HCT116 (cell line): ENCODE data around the gene RIMS4. TPM values are rescaled to one million over a fixed set of nuclear protein-coding genes. Genes with fewer than 3 reads are reported as not detected.

Experiments
- ATAC-seq: fragments of 200-7000 bp; cut with Tn5 transposase; 2 replicates; pipeline ENCODE4 v1.9.1; 2020; ENCODE audit warnings: mild to moderate bottlenecking, moderate library complexity
- BruUV-seq: library from RNA; stranded (reverse); fragments of 400-500 nt; replicated peaks from 2 replicates; lab custom pipeline; 2021; lab: Mats Ljungman, UMichigan
- CTCF ChIA-PET: fragments of 300-600 bp; sonication (Branson Sonifier 250); formaldehyde crosslinking; loops from one replicate; lab custom pipeline; 2021; ENCODE audit warnings: antibody characterized with exemption; lab: Charles Lee
- POLR2A ChIA-PET: fragments of 300-600, 350-600 bp; sonication (Branson Sonifier 250); formaldehyde crosslinking; loops from one replicate; lab custom pipeline; 2021; ENCODE audit warnings: antibody characterized with exemption; lab: Charles Lee
- RAD21 ChIA-PET, 2 experiments: fragments of 300-600 bp; sonication (Branson Sonifier 250); formaldehyde crosslinking; loops; one replicate each; lab custom pipeline; 2023; ENCODE audit warnings: low total read pairs in 2 of 2; ENCODE audit not compliant: uncharacterized antibody in 2 of 2, unreplicated experiment in 2 of 2, low non-redundant PET in 1 of 2; lab: Charles Lee
- DNase-seq: peaks from one replicate; pipeline ENCODE4 v3.0.0-alpha.2; 2010; ENCODE audit warnings: low read depth, low spot score
- H2AFZ ChIP-seq: fragments of 200-600 bp; shearing (Covaris generic), sonication (generic); 2 replicates; pipeline ENCODE4 v1.6.1; 2017; ENCODE audit warnings: low read depth, mixed run types, mixed read lengths, antibody characterized with exemption, low read length; ENCODE audit not compliant: poor library complexity, severe bottlenecking
- H3K27ac ChIP-seq: 2 replicates; pipeline ENCODE4 v1.5.1; 2012; ENCODE audit warnings: low read depth, low read length
- H3K27me3 ChIP-seq: fragments of 200-600 bp; sonication (generic); 2 replicates; pipeline ENCODE4 v1.6.1; 2016; ENCODE audit warnings: mixed run types, low read length, mixed read lengths; ENCODE audit not compliant: insufficient read depth
- H3K36me3 ChIP-seq, 2 experiments: fragments of 200-500 bp in 1 of 2; fragments of 200-600 bp in 1 of 2; sonication (Bioruptor generic) in 1 of 2; sonication (generic) in 1 of 2; 2 replicates each; pipeline versions ENCODE4 v1.5.1 to v1.6.1; 2014 to 2016; ENCODE audit warnings: low read length in 2 of 2, inconsistent platforms in 1 of 2, mixed read lengths in 1 of 2, mixed run types in 1 of 2; ENCODE audit not compliant: insufficient read depth in 2 of 2, control insufficient read depth in 1 of 2
- H3K4me1 ChIP-seq, 2 experiments: fragments of 200-600 bp in 1 of 2; sonication (generic) in 1 of 2; 2 replicates each; pipeline versions ENCODE4 v1.5.1 to v1.6.1; 2012 to 2017; ENCODE audit warnings: low read length in 2 of 2, inconsistent platforms in 1 of 2, mild to moderate bottlenecking in 1 of 2, mixed read lengths in 1 of 2, mixed run types in 1 of 2, moderate library complexity in 1 of 2; ENCODE audit not compliant: insufficient read depth in 2 of 2, control insufficient read depth in 1 of 2
- H3K4me2 ChIP-seq: fragments of 200-600 bp; sonication (generic); 2 replicates; pipeline ENCODE4 v1.6.1; 2017; ENCODE audit warnings: mixed run types, low read length, mixed read lengths
- H3K4me3 ChIP-seq, 2 experiments: fragments of 200-600 bp in 1 of 2; sonication (generic) in 1 of 2; replicated peaks in 1 of 2; 2 replicates each; pipeline ENCODE4 v1.5.1; 2011 to 2016; ENCODE audit warnings: low read length in 2 of 2, control low read depth in 1 of 2, low read depth in 1 of 2, mild to moderate bottlenecking in 1 of 2, mixed read lengths in 1 of 2, mixed run types in 1 of 2
- H3K79me2 ChIP-seq: fragments of 200-600 bp; sonication (generic); 2 replicates; pipeline ENCODE4 v1.6.1; 2017; ENCODE audit warnings: mild to moderate bottlenecking, mixed run types, low read length, moderate library complexity, mixed read lengths; ENCODE audit not compliant: insufficient read depth
- H3K9ac ChIP-seq: fragments of 200-600 bp; sonication (generic); 2 replicates; pipeline ENCODE4 v1.6.1; 2016; ENCODE audit warnings: low read length, mixed read lengths
- H3K9me2 ChIP-seq: fragments of 200-600 bp; sonication (generic), shearing (Covaris generic); 2 replicates; pipeline ENCODE4 v1.6.1; 2017; ENCODE audit warnings: mixed run types, mild to moderate bottlenecking, moderate library complexity; ENCODE audit not compliant: insufficient read depth
- H3K9me3 ChIP-seq, 2 experiments: fragments of 200-500 bp in 1 of 2; fragments of 200-600 bp in 1 of 2; sonication (Bioruptor generic) in 1 of 2; sonication (generic) in 1 of 2; 2 replicates each; pipeline ENCODE4 v1.6.1; 2014 to 2017; ENCODE audit warnings: low read length in 2 of 2, mixed read lengths in 2 of 2, inconsistent platforms in 1 of 2, low read depth in 1 of 2, mild to moderate bottlenecking in 1 of 2, mixed run types in 1 of 2, moderate library complexity in 1 of 2; ENCODE audit not compliant: control insufficient read depth in 1 of 2, insufficient read depth in 1 of 2
- H4K20me1 ChIP-seq: fragments of 200-600 bp; sonication (generic), shearing (Covaris generic); 2 replicates; pipeline ENCODE4 v1.6.1; 2017; ENCODE audit warnings: mixed run types, mild to moderate bottlenecking, moderate library complexity; ENCODE audit not compliant: insufficient read depth
- EGR1 ChIP-seq: IDR thresholded peaks from 2 replicates; pipeline ENCODE4 v1.6.1; 2012; ENCODE audit warnings: low read depth
- EZH2 ChIP-seq: fragments of 200-600 bp; sonication (generic); IDR thresholded peaks from 2 replicates; pipeline ENCODE4 v1.6.1; 2017; ENCODE audit warnings: antibody characterized with exemption, mixed run types
- FOSL1 ChIP-seq: IDR thresholded peaks from 2 replicates; pipeline ENCODE4 v1.6.1; 2012; ENCODE audit warnings: low read depth
- RAD21 ChIP-seq: IDR thresholded peaks from 2 replicates; pipeline ENCODE4 v1.6.1; 2012; ENCODE audit warnings: low read depth, mild to moderate bottlenecking
- YY1 ChIP-seq: IDR thresholded peaks from 2 replicates; pipeline ENCODE4 v1.6.1; 2011; ENCODE audit warnings: low read length, low read depth, moderate library complexity, mild to moderate bottlenecking; ENCODE audit not compliant: insufficient replicate concordance; ENCODE audit errors: extremely low read depth
- intact Hi-C: fragments of 100-400 bp; cut with micrococcal nuclease; formaldehyde crosslinking; loops from 2 replicates; pipeline ENCODE4 v1.10.0; 2022
- total RNA-seq: library from RNA; stranded (reverse); gene quantifications from one replicate; pipeline ENCODE4 v1.2.1, GENCODE V29; 2021; ENCODE audit not compliant: unreplicated experiment
- TF ChIP-seq, protein P1 (sequence below): IDR thresholded peaks from 2 replicates; pipeline ENCODE4 v1.6.1; 2011; ENCODE audit warnings: mild to moderate bottlenecking, low read length, moderate library complexity; ENCODE audit not compliant: insufficient replicate concordance; ENCODE audit errors: extremely low read depth

RIMS4 gene
- total RNA-seq, 1 experiment from 2014 or later: 0.05 TPM

GRCh38 chr20:44836601-44837120 lies 26.3 kb upstream of the RIMS4 start:
- Histone ChIP-seq H4K20me1 (no peaks in the 10 kb centered on the region), H3K27ac (no peak overlapping the region), H3K9me3 (no peaks in the 10 kb centered on the region), H3K4me3 (no peak overlapping the region), H3K27me3 (peaks cover 30% of the 10 kb centered on the region; the same call in 1 of the 2 replicates), H3K9me2 (no peaks in the 10 kb centered on the region), H3K9ac (no peak overlapping the region), H3K4me1 (no peaks in the 10 kb centered on the region), H3K79me2 (no peaks in the 10 kb centered on the region), H3K36me3 (no peaks in the 10 kb centered on the region), H2AFZ (no peak overlapping the region), H3K4me2 (no peak overlapping the region)
- ChIA-PET POLR2A (no interaction called here), CTCF (no interaction called here), RAD21 (no interaction called here)
- intact Hi-C loops: no loop called here
- BruUV-seq: no TSS peak
- DNase-seq (no peak), ATAC-seq (no peak)
- TF ChIP-seq RAD21 (no peak), YY1 (no peak), FOSL1 (no peak)
- TF ChIP-seq, protein P1, sequence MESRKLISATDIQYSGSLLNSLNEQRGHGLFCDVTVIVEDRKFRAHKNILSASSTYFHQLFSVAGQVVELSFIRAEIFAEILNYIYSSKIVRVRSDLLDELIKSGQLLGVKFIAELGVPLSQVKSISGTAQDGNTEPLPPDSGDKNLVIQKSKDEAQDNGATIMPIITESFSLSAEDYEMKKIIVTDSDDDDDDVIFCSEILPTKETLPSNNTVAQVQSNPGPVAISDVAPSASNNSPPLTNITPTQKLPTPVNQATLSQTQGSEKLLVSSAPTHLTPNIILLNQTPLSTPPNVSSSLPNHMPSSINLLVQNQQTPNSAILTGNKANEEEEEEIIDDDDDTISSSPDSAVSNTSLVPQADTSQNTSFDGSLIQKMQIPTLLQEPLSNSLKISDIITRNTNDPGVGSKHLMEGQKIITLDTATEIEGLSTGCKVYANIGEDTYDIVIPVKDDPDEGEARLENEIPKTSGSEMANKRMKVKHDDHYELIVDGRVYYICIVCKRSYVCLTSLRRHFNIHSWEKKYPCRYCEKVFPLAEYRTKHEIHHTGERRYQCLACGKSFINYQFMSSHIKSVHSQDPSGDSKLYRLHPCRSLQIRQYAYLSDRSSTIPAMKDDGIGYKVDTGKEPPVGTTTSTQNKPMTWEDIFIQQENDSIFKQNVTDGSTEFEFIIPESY: no peak

DNA sequence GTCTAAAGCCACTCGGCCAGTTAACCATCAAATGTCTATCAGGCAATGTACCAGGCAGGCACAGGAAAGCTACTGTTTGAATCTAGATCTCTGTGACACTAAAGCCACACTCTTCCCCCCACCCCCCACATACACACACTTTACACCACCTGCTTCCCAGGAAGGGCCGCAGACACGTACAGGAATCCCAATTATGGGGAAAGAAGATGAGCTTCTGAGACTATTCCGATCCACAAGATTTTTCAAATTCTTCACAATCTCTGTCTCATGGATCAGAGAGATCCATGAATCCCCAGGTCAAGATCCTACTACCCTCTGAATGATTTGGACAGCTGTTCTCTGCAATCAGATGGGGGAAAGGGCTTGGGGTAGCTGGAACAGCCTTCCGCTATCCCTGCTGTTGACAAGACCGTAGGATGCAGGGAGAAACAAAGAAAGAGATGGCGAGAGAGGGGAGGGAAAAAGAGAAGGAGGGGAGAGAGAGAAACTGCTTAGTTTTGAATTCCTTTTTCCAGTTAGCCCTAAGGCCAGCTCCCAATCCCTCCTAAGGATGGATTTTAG lies 25.4 kb upstream of the RIMS4 start:
- DNase-seq (no peak), ATAC-seq (no peak)
- Histone ChIP-seq H3K9me3 (no peaks in the 10 kb centered on the region), H3K4me3 (no peak overlapping the region), H3K9ac (no peak overlapping the region), H4K20me1 (no peaks in the 10 kb centered on the region), H2AFZ (no peak overlapping the region), H3K27ac (no peak overlapping the region), H3K36me3 (no peaks in the 10 kb centered on the region), H3K4me1 (no peaks in the 10 kb centered on the region), H3K27me3 (peaks cover 34% of the 10 kb centered on the region; the same call in 1 of the 2 replicates), H3K9me2 (no peaks in the 10 kb centered on the region), H3K4me2 (no peak overlapping the region), H3K79me2 (no peaks in the 10 kb centered on the region)
- intact Hi-C loops: no loop called here
- CTCF ChIA-PET: no interaction called here
- RAD21 ChIA-PET: no interaction called here
- BruUV-seq: no TSS peak
- POLR2A ChIA-PET: no interaction called here
- TF ChIP-seq, protein P1: no peak
- TF ChIP-seq EGR1 (no peak), EZH2 (no peak)
